Brain microvascular endothelial cell (primary cell): ENCODE data around the gene C1QTNF8.
A peak's percentile ranks its signal among the peaks of the same experiment; 100 is the strongest.

Experiments used
- DNase-seq: peaks from one replicate; pipeline ENCODE4 v3.0.0-alpha.2; 2020
- H3K27ac ChIP-seq: fragments of 250-450 bp; sonication (Bioruptor Pico); 2 replicates; pipeline ENCODE4 v1.5.1; 2020; ENCODE audit warnings: mild to moderate bottlenecking, moderate library complexity
- H3K27me3 ChIP-seq: fragments of 250-450 bp; sonication (Bioruptor Pico); replicated peaks from 2 replicates; pipeline ENCODE4 v1.5.1; 2020; ENCODE audit warnings: mild to moderate bottlenecking
- H3K36me3 ChIP-seq: fragments of 250-450 bp; sonication (Bioruptor Pico); replicated peaks from 2 replicates; pipeline ENCODE4 v1.5.1; 2020; ENCODE audit warnings: mild to moderate bottlenecking
- H3K4me3 ChIP-seq: 2 replicates; pipeline ENCODE4 v1.5.1; 2011; ENCODE audit warnings: low read depth, mild to moderate bottlenecking, control low read depth, low read length, moderate library complexity
- in situ Hi-C: cut with HindIII; loops from 2 replicates; pipeline ENCODE4 v1.10.0; 2017; ENCODE audit warnings: low sequenced_read_pairs, low pct_ligation_motif_present
- TF ChIP-seq, protein P1 (sequence below): IDR thresholded peaks from 2 replicates; pipeline ENCODE4 v1.5.1; 2011; ENCODE audit warnings: low read depth, mild to moderate bottlenecking, moderate library complexity, low read length, control low read depth, inconsistent platforms; ENCODE audit errors: missing control alignments

Gene C1QTNF8

DNA sequence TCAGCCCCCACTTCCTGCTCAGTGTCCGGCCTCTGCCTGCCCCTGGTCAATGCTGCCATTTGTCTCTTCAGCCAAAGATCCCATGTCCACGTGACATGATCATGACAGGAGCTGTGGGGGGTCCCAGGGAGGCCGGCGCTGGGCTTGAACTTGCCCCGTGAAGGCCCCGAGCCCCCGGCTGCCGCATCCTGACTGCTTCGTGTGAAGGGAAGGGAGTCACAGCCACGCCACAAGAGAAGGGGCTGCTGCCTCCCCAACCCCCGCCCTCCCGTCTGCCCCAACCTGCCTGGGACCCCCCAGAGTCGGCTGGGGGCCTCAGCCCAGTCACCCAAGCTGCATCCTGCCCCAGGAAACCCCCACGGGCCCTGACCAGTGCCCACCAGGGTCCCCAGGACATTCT is 37.8 kb downstream of the C1QTNF8 start:
- TF ChIP-seq, protein P1, sequence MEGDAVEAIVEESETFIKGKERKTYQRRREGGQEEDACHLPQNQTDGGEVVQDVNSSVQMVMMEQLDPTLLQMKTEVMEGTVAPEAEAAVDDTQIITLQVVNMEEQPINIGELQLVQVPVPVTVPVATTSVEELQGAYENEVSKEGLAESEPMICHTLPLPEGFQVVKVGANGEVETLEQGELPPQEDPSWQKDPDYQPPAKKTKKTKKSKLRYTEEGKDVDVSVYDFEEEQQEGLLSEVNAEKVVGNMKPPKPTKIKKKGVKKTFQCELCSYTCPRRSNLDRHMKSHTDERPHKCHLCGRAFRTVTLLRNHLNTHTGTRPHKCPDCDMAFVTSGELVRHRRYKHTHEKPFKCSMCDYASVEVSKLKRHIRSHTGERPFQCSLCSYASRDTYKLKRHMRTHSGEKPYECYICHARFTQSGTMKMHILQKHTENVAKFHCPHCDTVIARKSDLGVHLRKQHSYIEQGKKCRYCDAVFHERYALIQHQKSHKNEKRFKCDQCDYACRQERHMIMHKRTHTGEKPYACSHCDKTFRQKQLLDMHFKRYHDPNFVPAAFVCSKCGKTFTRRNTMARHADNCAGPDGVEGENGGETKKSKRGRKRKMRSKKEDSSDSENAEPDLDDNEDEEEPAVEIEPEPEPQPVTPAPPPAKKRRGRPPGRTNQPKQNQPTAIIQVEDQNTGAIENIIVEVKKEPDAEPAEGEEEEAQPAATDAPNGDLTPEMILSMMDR: no peak
- in situ Hi-C loops: no loop called here
- no peak overlapping the region for H3K4me3 ChIP-seq
- no peak for DNase-seq
- H3K27me3 ChIP-seq: no peaks in the 10 kb centered on the region
- H3K36me3 ChIP-seq: no peaks in the 10 kb centered on the region
- no peak overlapping the region for H3K27ac ChIP-seq

DNA sequence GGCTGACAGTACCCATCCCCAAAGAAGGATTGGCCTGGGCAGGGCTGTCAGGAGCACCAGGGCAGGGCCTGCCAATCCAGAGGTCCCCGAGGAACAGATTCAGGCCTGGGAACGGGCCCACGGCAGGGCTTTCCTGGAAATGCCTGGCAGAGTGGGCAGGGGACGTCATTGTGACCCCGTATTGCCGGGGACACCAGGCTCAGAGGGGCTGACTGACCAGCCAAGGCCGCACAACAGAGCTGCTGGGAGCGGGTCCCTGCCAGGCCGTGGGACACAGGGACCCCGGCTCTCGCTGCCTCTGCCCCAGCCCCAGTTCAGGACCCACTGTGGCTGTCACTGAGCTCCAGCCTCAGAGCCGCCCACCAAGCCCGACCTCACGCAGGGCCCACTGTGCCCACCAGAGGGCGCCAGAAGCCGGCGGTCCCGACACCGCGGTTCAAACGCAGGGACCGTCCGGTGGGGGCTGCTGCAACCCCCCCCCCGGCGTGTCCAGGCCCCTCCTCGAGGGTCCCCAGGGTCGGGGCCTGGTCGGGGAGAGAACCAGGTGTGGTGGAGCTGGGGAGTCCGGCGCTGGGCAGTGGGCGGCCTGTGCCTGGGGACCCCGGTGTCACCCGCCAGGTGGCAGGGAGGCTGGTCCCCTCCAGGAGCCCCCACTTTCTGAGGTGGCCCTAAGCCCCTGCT is 38.7 kb downstream of the C1QTNF8 start:
- in situ Hi-C loops: no loop called here

DNA sequence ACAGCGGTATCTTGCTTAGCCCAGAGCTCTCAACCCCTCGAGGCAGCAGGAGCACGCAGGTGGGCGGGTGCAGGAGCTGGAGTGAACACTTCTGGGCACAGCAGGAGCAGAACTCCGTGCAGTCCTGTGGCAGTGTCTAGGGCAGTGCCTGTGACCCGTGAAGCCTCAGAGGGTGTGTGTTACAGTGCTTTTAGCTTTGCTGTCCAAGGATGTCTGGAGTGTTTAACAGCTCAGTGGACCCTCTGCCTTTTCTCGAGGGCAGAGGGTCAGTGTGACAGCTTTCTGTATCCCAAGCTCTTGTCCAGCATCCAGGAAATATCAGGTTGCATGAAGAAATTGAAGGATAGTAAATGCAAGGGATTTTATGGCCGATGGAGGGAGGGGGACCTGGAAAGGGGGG is 39.8 kb downstream of the C1QTNF8 start:
- TF ChIP-seq, protein P1: no peak
- Histone ChIP-seq H3K27ac (no peak overlapping the region), H3K4me3 (no peak overlapping the region), H3K27me3 (no peaks in the 10 kb centered on the region), H3K36me3 (no peaks in the 10 kb centered on the region)
- in situ Hi-C loops: no loop called here
- no peak for DNase-seq

More for the DNA sequence above, 38.7 kb downstream of the C1QTNF8 start:
- Histone ChIP-seq H3K27me3 (no peaks in the 10 kb centered on the region), H3K27ac (no peak overlapping the region), H3K36me3 (no peaks in the 10 kb centered on the region), H3K4me3 (no peak overlapping the region)
- TF ChIP-seq, protein P1: peak; percentile 70
- DNase-seq: no peak

DNA sequence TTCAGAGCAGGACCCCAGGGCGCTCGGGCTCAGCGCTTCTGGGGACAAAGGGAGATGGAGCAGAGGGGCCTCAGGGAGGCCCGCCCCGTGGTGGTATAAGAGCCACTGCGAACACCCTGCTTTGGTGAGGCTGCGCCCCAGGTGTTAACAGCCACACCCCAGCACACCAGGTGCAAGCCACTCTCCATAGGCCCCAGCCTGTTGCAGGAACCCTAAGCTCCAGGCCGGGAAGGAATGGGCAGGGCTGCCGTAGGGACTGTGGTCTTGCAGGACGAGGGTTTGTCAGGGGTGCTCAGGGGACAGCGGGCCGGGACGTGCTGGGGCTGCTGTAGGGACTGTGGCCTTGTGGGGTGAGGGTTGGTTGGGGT is 40.5 kb downstream of the C1QTNF8 start:
- TF ChIP-seq, protein P1: no peak
- Histone ChIP-seq H3K4me3 (no peak overlapping the region), H3K27me3 (no peaks in the 10 kb centered on the region), H3K27ac (no peak overlapping the region), H3K36me3 (no peaks in the 10 kb centered on the region)
- no peak for DNase-seq
- in situ Hi-C loops: no loop called here

DNA sequence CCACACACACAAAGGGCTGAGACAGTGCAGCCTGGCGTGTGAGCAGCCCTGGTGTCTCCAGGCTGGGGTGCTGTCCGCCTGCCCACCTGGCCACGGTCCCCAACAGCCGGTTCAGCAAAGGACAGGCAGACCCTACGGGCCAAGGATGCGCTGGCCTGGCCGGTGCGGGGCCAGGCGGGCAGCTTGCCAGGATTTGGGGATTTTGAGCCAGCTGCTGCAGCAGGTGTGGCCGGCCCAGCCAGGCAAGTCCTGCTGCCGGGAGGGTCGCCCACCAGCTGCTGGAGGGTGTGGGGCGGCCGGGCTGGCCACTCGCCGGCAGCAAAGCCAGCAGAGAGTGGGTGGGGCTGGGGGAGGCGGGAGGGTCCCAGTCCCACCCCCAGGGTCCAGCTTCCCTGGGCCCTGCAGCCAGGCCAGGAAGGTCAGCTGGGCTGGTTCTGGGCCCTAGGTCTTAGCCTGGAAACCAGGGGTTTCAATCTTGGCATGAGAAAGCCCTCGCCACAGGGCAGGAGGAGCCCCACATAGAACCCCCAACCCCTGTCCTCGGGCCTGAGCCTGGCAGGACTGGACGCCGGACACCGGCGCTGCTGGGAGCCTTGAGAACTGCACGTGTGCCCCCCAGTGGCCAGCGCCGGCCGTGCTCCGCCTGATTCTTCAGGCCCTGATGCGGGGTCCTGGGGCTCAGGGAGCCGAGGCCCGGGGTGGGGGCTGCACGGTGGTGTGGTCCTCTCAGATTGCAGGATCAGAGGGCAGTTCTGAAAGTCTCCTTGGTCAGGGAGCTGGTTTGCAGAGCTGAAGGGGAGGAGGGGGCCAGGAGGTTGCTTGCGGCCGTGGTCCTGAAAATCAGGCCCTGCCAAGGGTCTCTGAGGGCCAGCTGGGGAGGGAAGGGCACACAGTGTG is 41.1 kb downstream of the C1QTNF8 start:
- no peaks in the 10 kb centered on the region for H3K27me3 ChIP-seq
- no peaks in the 10 kb centered on the region for H3K36me3 ChIP-seq
- H3K4me3 ChIP-seq: no peak overlapping the region
- TF ChIP-seq, protein P1: peak; percentile 84
- no peak for DNase-seq
- in situ Hi-C loops: no loop called here
- H3K27ac ChIP-seq: no peak overlapping the region
